K562 (cell line): ENCODE data around the gene PARD3B. TPM values are rescaled to one million over a fixed set of nuclear protein-coding genes. Genes with fewer than 3 reads are reported as not detected.

ENCODE experiments used
- ATAC-seq: fragments of 200-7000 bp; cut with Tn5 transposase; 3 replicates; pipeline ENCODE4 v1.9.1; 2020; ENCODE audit warnings: moderate library complexity
- BruUV-seq: library from RNA; stranded (reverse); fragments of 400-500 nt; replicated peaks from 2 replicates; lab custom pipeline; 2021; lab: Mats Ljungman, UMichigan
- CTCF ChIA-PET: fragments of 300-600 bp; formaldehyde crosslinking; extraction: SDS; loops from one replicate; lab custom pipeline; 2021; ENCODE audit warnings: low intra/inter-chr PET ratio; lab: Yijun Ruan, JAX
- POLR2A ChIA-PET: fragments of 300-600, 350-650 bp; sonication (Branson Sonifier 250); formaldehyde crosslinking; extraction: SDS; loops from one replicate; lab custom pipeline; 2021; ENCODE audit warnings: antibody characterized with exemption, inconsistent platforms; lab: Yijun Ruan, JAX
- DNase-seq, 4 experiments: peaks; one replicate each; pipeline versions ENCODE4 v3.0.0 to v3.0.0-alpha.2; 2011 to 2018; ENCODE audit warnings: low spot score in 3 of 4, mixed read lengths in 3 of 4; ENCODE audit errors: extremely low read depth in 1 of 4
- FAIRE-seq: peaks from 2 replicates; lab custom pipeline; 2011; peaks lifted over from hg19 to GRCh38; lab: Jason Lieb, UNC
- H2AFZ ChIP-seq: 2 replicates; pipeline ENCODE4 v1.6.0; 2011; ENCODE audit warnings: low read depth, low read length, control low read depth, inconsistent platforms
- H3K27ac ChIP-seq: fragments of 200-600 bp; 3 replicates; pipeline ENCODE4 v1.8.0; 2011; ENCODE audit warnings: low read depth, mild to moderate bottlenecking, control low read depth, inconsistent platforms, low read length, moderate library complexity, mixed read lengths; ENCODE audit errors: extremely low read depth
- H3K27me3 ChIP-seq, 2 experiments: fragments of 300-600 bp in 1 of 2; 2 replicates in 1 of 2; 3 replicates in 1 of 2; pipeline versions ENCODE4 v1.6.0 to v1.8.0; 2011; ENCODE audit warnings: inconsistent platforms in 2 of 2, low read length in 2 of 2, mild to moderate bottlenecking in 1 of 2, mixed read lengths in 1 of 2, moderate library complexity in 1 of 2; ENCODE audit not compliant: control insufficient read depth in 2 of 2, insufficient read depth in 2 of 2
- H3K36me3 ChIP-seq: fragments of 300-600 bp; 3 replicates; pipeline ENCODE4 v1.8.0; 2011; ENCODE audit warnings: mild to moderate bottlenecking, low read length, inconsistent platforms; ENCODE audit not compliant: control insufficient read depth, insufficient read depth
- H3K4me1 ChIP-seq, 2 experiments: fragments of 200-600 bp in 1 of 2; replicated peaks in 1 of 2; 2 replicates in 1 of 2; 3 replicates in 1 of 2; pipeline versions ENCODE4 v1.5.1 to v1.8.0; 2011; ENCODE audit warnings: inconsistent platforms in 2 of 2, low read length in 2 of 2, mild to moderate bottlenecking in 1 of 2, mixed read lengths in 1 of 2, moderate library complexity in 1 of 2; ENCODE audit not compliant: control insufficient read depth in 2 of 2, insufficient read depth in 2 of 2
- H3K4me2 ChIP-seq: 2 replicates; pipeline ENCODE4 v1.6.1; 2011; ENCODE audit warnings: low read length, control low read depth, inconsistent platforms, mixed read lengths; ENCODE audit not compliant: insufficient read depth
- H3K4me3 ChIP-seq: fragments of 200-600 bp; sonication (generic), shearing (Covaris generic); 2 replicates; pipeline ENCODE4 v1.5.1; 2016; ENCODE audit warnings: control low read depth, inconsistent platforms
- H3K79me2 ChIP-seq: fragments of 200-600 bp; 3 replicates; pipeline ENCODE4 v1.8.0; 2011; ENCODE audit warnings: low read length, inconsistent platforms; ENCODE audit not compliant: control insufficient read depth, insufficient read depth
- H3K9ac ChIP-seq, 2 experiments: 2 replicates each; pipeline versions ENCODE4 v1.6.0 to v1.6.1; 2011; ENCODE audit warnings: low read depth in 2 of 2, low read length in 2 of 2, control low read depth in 1 of 2, inconsistent platforms in 1 of 2, mild to moderate bottlenecking in 1 of 2, mixed read lengths in 1 of 2; ENCODE audit not compliant: insufficient read depth in 1 of 2
- H3K9me1 ChIP-seq: one replicate; pipeline ENCODE4 v1.6.0; 2011; ENCODE audit warnings: inconsistent platforms, mild to moderate bottlenecking, low read length, moderate library complexity; ENCODE audit not compliant: control insufficient read depth, insufficient read depth
- H3K9me3 ChIP-seq: replicated peaks from 2 replicates; pipeline ENCODE4 v1.5.1; 2011; ENCODE audit warnings: low read depth, low read length, inconsistent platforms; ENCODE audit not compliant: control insufficient read depth, insufficient read depth
- H4K20me1 ChIP-seq: replicated peaks from 2 replicates; pipeline ENCODE4 v1.6.1; 2011; ENCODE audit warnings: low read length, inconsistent platforms, mixed read lengths; ENCODE audit not compliant: control insufficient read depth, insufficient read depth
- FOXM1 ChIP-seq, 2 experiments: fragments of 450-650 bp in 1 of 2; sonication (generic) in 1 of 2; formaldehyde crosslinking in 1 of 2; IDR thresholded peaks; 2 replicates each; pipeline versions ENCODE4 v1.6.1 to v1.9.0; 2017 to 2022; ENCODE audit warnings: low read depth in 2 of 2, mild to moderate bottlenecking in 2 of 2, missing genetic modification reagents in 1 of 2, moderate library complexity in 1 of 2
- GABPA ChIP-seq: fragments of 200-800 bp; sonication (Bioruptor generic); conservative IDR thresholded peaks from 2 replicates; pipeline ENCODE4 v1.6.1; 2016; ENCODE audit warnings: low read depth, missing genetic modification characterization, missing compliant biosample characterization
- JUN ChIP-seq, 2 experiments: sonication (generic) in 1 of 2; formaldehyde crosslinking in 1 of 2; IDR thresholded peaks; 2 replicates each; pipeline versions ENCODE4 v1.6.1 to v1.8.0; 2012 to 2022; ENCODE audit warnings: borderline replicate concordance in 2 of 2, mild to moderate bottlenecking in 2 of 2, improper control_type of control experiment in 1 of 2, low read depth in 1 of 2, low read length in 1 of 2, missing genetic modification reagents in 1 of 2
- KAT7 ChIP-seq: sonication (generic); formaldehyde crosslinking; IDR thresholded peaks from 2 replicates; pipeline ENCODE4 v1.8.0; 2022; ENCODE audit warnings: missing genetic modification reagents, mild to moderate bottlenecking, borderline replicate concordance
- MAFK ChIP-seq: IDR thresholded peaks from 2 replicates; pipeline ENCODE4 v1.6.1; 2011; ENCODE audit warnings: low read length, improper control_type of control experiment
- MEF2D ChIP-seq: conservative IDR thresholded peaks from 2 replicates; pipeline ENCODE4 v1.6.1; 2016; ENCODE audit warnings: low read depth, missing genetic modification characterization, missing compliant biosample characterization
- NFE2 ChIP-seq: IDR thresholded peaks from 2 replicates; pipeline ENCODE4 v1.6.1; 2014; ENCODE audit warnings: antibody characterized with exemption, low read depth
- NUFIP1 ChIP-seq: fragments of 450-650 bp; IDR thresholded peaks from 2 replicates; pipeline ENCODE4 v1.6.1; 2018; ENCODE audit not compliant: partially characterized antibody
- PRPF4 ChIP-seq: fragments of 200-400 bp; formaldehyde crosslinking; IDR thresholded peaks from one replicate; pipeline ENCODE4 v1.6.1; 2017; ENCODE audit warnings: low read length, low read depth, mild to moderate bottlenecking; ENCODE audit not compliant: insufficient read depth, poor library complexity, severe bottlenecking
- RBBP5 ChIP-seq: fragments of 200-600 bp; sonication (generic); IDR thresholded peaks from 2 replicates; pipeline ENCODE4 v1.6.1; 2012; ENCODE audit warnings: borderline replicate concordance, mild to moderate bottlenecking, low read length, control low read depth, inconsistent platforms; ENCODE audit not compliant: insufficient read depth, poor library complexity, severe bottlenecking
- SAP30 ChIP-seq: fragments of 200-600 bp; sonication (generic); IDR thresholded peaks from 2 replicates; pipeline ENCODE4 v1.6.1; 2012; ENCODE audit warnings: borderline replicate concordance, low read depth, mild to moderate bottlenecking, moderate library complexity, low read length, control low read depth, inconsistent platforms; ENCODE audit not compliant: insufficient read depth, poor library complexity, severe bottlenecking
- SIN3B ChIP-seq: fragments of 450-650 bp; IDR thresholded peaks from 2 replicates; pipeline ENCODE4 v1.6.1; 2017; ENCODE audit warnings: low read depth, mild to moderate bottlenecking, moderate library complexity
- ZC3H11A ChIP-seq: IDR thresholded peaks from 2 replicates; pipeline ENCODE4 v1.6.1; 2012; ENCODE audit warnings: low read depth, low read length, improper control_type of control experiment
- ZNF3 ChIP-seq: fragments of 250-450 bp; sonication (Bioruptor Pico); IDR thresholded peaks from 2 replicates; pipeline ENCODE4 v1.5.0; 2021; ENCODE audit warnings: mild to moderate bottlenecking, moderate library complexity
- ZNF717 ChIP-seq: fragments of 250-450 bp; sonication (Bioruptor Pico); IDR thresholded peaks from 2 replicates; pipeline ENCODE4 v1.5.0; 2021
- ZNF764 ChIP-seq: fragments of 250-450 bp; sonication (Bioruptor Pico); IDR thresholded peaks from 2 replicates; pipeline ENCODE4 v1.4.0; 2020; ENCODE audit warnings: low read depth, mild to moderate bottlenecking, moderate library complexity
- ZNF830 ChIP-seq: fragments of 250-450 bp; sonication (Bioruptor Pico); IDR thresholded peaks from 2 replicates; pipeline ENCODE4 v1.5.0; 2021; ENCODE audit warnings: mild to moderate bottlenecking
- WGBS: fragments of 100-300 bp; shearing (Covaris generic); methylation state at CpG from one replicate; pipeline ENCODE4 v1.1.6; 2016; ENCODE audit warnings: low coverage, mixed read lengths; ENCODE audit not compliant: insufficient coverage; ENCODE audit errors: missing lambda C conversion rate; 5-methylcytosine and 5-hydroxymethylcytosine counted together
- in situ Hi-C: fragments of 300-500 bp; cut with MboI; formaldehyde crosslinking; loops from 4 replicates; pipeline ENCODE4 v1.15.0; 2018; ENCODE audit warnings: inconsistent platforms, mixed read lengths
- intact Hi-C: fragments of 100-400 bp; cut with micrococcal nuclease; formaldehyde crosslinking; loops from 2 replicates; pipeline ENCODE4 v1.14.2; 2022
- polyA plus RNA-seq, 8 experiments: library from polyadenylated mRNA; depleted of rRNA in 4 of 8; stranded (reverse) in 5 of 8; unstranded in 3 of 8; fragments of >200 nt; fragmentation: Nextera tagmentation in 2 of 8; fragmentation: Illumina TruSeq in 1 of 8; extraction: Ambion mirVana in 2 of 8; extraction: Trizol in 1 of 8; gene quantifications; 2 replicates each; pipeline versions ENCODE4 v1.2.1 to v1.2.3, GENCODE V29; 2011 to 2014; ENCODE audit warnings: inconsistent platforms in 1 of 8, missing spikeins in 1 of 8
- total RNA-seq, 7 experiments: library from RNA; depleted of rRNA in 6 of 7; stranded (reverse); fragments of >200 nt in 6 of 7; fragmentation: Illumina TruSeq in 2 of 7; extraction: Trizol in 2 of 7; gene quantifications; 2 replicates each; pipeline versions ENCODE4 v1.2.1 to v1.2.3, GENCODE V29; 2011 to 2021; ENCODE audit warnings: low replicate concordance in 1 of 7
- TF ChIP-seq, protein P1 (sequence below): fragments of 450-650 bp; IDR thresholded peaks from 2 replicates; pipeline ENCODE4 v1.6.1; 2016

PARD3B gene
- total and polyA plus RNA-seq, 9 of the 15 experiments (the other 6 are each of a cell fraction or from before 2014, with no cell fraction given), result 0.15 to 3.0 (median 1.1) TPM

DNA sequence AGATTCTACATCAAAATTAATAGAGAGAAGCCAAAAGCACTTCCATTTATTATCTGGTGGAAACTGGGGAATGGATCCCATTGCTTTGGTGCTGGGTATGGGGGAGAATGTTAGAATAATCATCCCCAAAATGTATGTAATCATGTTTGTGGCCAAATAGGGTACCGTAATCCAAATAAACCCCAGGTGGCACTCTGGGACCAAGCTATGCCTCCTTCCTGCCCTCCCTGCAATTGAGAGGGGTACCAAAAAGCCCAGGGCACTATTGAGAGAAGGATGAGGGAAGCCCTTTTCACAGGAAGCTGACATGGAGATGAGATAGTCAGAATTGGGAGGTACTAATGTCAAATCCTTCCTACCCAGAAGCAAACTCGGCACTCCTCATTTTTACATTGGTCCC lies 1051.3 kb downstream of the PARD3B start (continued):
- no peak for TF ChIP-seq SAP30
- no peak for TF ChIP-seq MEF2D (tag)
- TF ChIP-seq, protein P1, sequence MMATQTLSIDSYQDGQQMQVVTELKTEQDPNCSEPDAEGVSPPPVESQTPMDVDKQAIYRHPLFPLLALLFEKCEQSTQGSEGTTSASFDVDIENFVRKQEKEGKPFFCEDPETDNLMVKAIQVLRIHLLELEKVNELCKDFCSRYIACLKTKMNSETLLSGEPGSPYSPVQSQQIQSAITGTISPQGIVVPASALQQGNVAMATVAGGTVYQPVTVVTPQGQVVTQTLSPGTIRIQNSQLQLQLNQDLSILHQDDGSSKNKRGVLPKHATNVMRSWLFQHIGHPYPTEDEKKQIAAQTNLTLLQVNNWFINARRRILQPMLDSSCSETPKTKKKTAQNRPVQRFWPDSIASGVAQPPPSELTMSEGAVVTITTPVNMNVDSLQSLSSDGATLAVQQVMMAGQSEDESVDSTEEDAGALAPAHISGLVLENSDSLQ, result no peak
- TF ChIP-seq ZNF764 (CRISPR knock-in tag), result no peak

DNA sequence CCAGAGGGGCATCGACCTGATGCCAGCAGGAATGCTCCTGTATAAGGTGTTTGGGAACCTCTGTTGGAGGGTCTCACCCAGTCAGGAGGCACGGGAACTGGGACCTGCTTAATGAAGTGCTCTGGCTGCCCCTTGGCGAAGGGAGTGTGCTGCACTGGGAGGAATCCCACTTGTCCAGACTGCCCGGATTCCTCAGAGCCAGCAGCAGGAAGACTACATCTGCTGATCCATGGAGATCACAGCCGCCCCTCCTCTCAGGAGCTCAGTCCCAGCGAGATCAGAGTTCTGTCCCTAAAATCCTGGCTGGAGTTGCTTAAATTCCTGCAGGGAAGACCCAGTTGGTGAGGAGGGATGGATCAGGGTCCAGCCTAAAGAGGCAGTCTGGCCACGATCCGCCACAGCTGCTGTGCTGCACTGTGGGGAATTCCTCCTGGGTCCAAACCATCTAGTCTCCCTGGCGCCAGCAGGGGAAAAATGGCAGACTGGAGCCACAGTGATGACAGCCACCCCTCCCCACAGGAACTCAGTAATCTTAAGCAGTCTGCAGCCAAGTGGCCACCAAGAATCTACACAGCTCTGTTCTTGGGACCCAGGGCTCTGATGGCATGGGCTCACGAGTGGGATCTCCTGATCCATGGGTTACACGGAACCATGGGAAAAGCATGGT lies 1060.5 kb downstream of the PARD3B start:
- Histone ChIP-seq H3K4me3 (no peak overlapping the region), H4K20me1 (no peaks in the 10 kb centered on the region), H3K36me3 (no peaks in the 10 kb centered on the region), H3K27ac (no peak overlapping the region), H3K9me3 (no peaks in the 10 kb centered on the region), H3K79me2 (no peaks in the 10 kb centered on the region), H3K27me3 (no peaks in the 10 kb centered on the region), H2AFZ (no peak overlapping the region), H3K4me1 (no peaks in the 10 kb centered on the region), H3K4me2 (no peak overlapping the region), H3K9ac (no peak overlapping the region), H3K9me1 (no peaks in the 10 kb centered on the region)
- intact Hi-C loops, result no loop called here
- ChIA-PET POLR2A (no interaction called here), CTCF (no interaction called here)
- FAIRE-seq (no peak), ATAC-seq (no peak; the same call in 2 of the 3 replicates), DNase-seq (no peak)
- in situ Hi-C loops, result no loop called here
- BruUV-seq, result no TSS peak
- WGBS, result 0% methylated on average over 9 of the region's 11 CpGs
- TF ChIP-seq FOXM1 (IDR thresholded peaks at IDR 0.05; ENCODE audit: low read depth) (no peak), FOXM1 (CRISPR knock-in tag; IDR thresholded peaks at IDR 0.05; ENCODE audit: low read depth) (no peak), PRPF4 (no peak), ZNF717 (CRISPR knock-in tag) (no peak), KAT7 (no peak), ZNF830 (CRISPR knock-in tag) (no peak), GABPA (tag) (no peak), ZNF3 (CRISPR knock-in tag) (no peak), NFE2 (no peak), SIN3B (no peak), NUFIP1 (no peak), MAFK (no peak), RBBP5 (no peak), ZC3H11A (no peak), JUN (IDR thresholded peaks at IDR 0.05; ENCODE audit: borderline replicate concordance, low read depth, low read length) (no peak), JUN (CRISPR knock-in tag; IDR thresholded peaks at IDR 0.05; ENCODE audit: borderline replicate concordance) (no peak)
